ENCODE data around the gene RNF111. TPM values are rescaled to one million over a fixed set of nuclear protein-coding genes. Genes with fewer than 3 reads are reported as not detected.

Gene RNF111
- total and polyA plus RNA-seq, 2 of the 13 experiments (the other 11 are each of a cell fraction or from before 2014, with no cell fraction given) = 12.1 to 23.1 TPM

DNA sequence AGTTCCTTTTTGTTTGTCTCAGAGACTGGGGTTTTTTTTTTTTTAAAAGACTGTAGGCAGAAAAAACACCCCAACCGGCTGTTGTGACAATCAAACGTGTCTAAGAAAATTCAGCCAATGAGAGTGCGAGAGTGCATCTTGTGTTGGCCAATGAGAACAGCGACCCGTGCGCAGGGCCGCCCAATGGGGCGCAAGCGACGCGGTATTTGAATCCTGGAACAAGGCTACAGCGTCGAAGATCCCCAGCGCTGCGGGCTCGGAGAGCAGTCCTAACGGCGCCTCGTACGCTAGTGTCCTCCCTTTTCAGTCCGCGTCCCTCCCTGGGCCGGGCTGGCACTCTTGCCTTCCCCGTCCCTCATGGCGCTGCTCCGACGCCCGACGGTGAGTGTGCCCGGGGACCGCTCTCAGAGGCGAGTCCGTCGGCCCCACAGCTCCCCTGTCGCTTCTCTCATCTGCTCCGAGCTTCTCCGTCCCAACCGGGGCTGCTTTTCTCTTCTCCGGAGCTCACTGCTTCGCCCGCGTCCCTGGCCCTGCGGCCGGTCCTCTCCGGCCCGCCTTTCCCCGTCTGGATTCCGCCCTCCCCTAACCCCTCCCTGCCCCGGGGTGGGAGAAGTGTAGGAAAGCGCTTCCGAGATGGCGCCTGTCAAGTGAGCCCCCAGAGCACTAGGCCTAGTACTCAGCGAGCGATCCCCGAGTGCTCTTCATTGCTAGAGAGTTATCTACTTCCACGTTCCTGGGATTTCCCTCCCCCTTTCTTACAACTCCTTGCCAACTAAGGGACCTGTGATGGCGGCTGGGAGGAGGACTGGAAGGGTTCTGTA is 117.7 kb downstream of the RNF111 start, which contains the start of gene CCNB2 (continued):
- TF ChIP-seq, protein P1, sequence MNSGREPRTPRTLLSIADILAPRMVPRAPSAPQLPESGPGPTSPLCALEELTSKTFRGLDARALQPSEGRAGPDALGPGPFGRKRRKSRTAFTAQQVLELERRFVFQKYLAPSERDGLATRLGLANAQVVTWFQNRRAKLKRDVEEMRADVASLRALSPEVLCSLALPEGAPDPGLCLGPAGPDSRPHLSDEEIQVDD (CRISPR knock-in tag; IDR thresholded peaks at IDR 0.05; ENCODE audit: borderline replicate concordance) = no peak
- 0 out of 2 replicates have a peak, but pooled peaks have one; percentile 19 for TF ChIP-seq ZNF331 (CRISPR knock-in tag; IDR thresholded peaks at IDR 0.05)
- 0 out of 2 replicates have a peak, but pooled peaks have one; percentile 37 for TF ChIP-seq ARID2 (CRISPR knock-in tag; IDR thresholded peaks at IDR 0.05; ENCODE audit: borderline replicate concordance)
- TF ChIP-seq, protein P2, sequence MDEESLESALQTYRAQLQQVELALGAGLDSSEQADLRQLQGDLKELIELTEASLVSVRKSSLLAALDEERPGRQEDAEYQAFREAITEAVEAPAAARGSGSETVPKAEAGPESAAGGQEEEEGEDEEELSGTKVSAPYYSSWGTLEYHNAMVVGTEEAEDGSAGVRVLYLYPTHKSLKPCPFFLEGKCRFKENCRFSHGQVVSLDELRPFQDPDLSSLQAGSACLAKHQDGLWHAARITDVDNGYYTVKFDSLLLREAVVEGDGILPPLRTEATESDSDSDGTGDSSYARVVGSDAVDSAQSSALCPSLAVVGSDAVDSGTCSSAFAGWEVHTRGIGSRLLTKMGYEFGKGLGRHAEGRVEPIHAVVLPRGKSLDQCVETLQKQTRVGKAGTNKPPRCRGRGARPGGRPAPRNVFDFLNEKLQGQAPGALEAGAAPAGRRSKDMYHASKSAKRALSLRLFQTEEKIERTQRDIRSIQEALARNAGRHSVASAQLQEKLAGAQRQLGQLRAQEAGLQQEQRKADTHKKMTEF (CRISPR knock-in tag; IDR thresholded peaks at IDR 0.05) = peak; percentile 37; the same call in 1 of the 2 replicates
- no peak for TF ChIP-seq FOXC1 (CRISPR knock-in tag; IDR thresholded peaks at IDR 0.05; ENCODE audit: borderline replicate concordance)
- TF ChIP-seq ZNF143 (CRISPR knock-in tag; IDR thresholded peaks at IDR 0.05) = peak; percentile 23; the same call in 1 of the 2 replicates
- TF ChIP-seq ARNT (IDR thresholded peaks at IDR 0.05) = no peak
- TF ChIP-seq ZNF841 (CRISPR knock-in tag; IDR thresholded peaks at IDR 0.05; ENCODE audit: borderline replicate concordance) = no peak
- no peak; the same call in 1 of the 2 replicates for TF ChIP-seq ZNF253 (CRISPR knock-in tag; IDR thresholded peaks at IDR 0.05; ENCODE audit: borderline replicate concordance)
- TF ChIP-seq ISX (CRISPR knock-in tag; conservative IDR thresholded peaks at IDR 0.05) = no peak; the same call in 1 of the 2 replicates
- no peak for TF ChIP-seq RERE (CRISPR knock-in tag; IDR thresholded peaks at IDR 0.05; ENCODE audit: low read depth)
- TF ChIP-seq YEATS4 (CRISPR knock-in tag; IDR thresholded peaks at IDR 0.05; ENCODE audit: borderline replicate concordance) = peak; percentile 82
